Neural cell (in vitro differentiated cells): Measurements from ENCODE around the gene ZNF516. TPM values are rescaled to one million over a fixed set of nuclear protein-coding genes. Genes with fewer than 3 reads are reported as not detected.

Experiments used
- H2AFZ ChIP-seq: fragments of 200-600, 300-800 bp; sonication (generic), shearing (Covaris generic); 2 replicates; pipeline ENCODE4 v1.6.0; 2014; ENCODE audit warnings: low read depth, mild to moderate bottlenecking, antibody characterized with exemption, low read length, moderate library complexity
- H3F3A ChIP-seq: fragments of 200-600 bp; shearing (Covaris generic); 2 replicates; pipeline ENCODE4 v1.6.1; 2016; ENCODE audit warnings: mild to moderate bottlenecking, moderate library complexity, mixed read lengths, antibody characterized with exemption, low read length; ENCODE audit not compliant: insufficient read depth, poor library complexity, severe bottlenecking
- H3K27ac ChIP-seq: fragments of 200-600, 300-800 bp; sonication (generic), shearing (Covaris generic); 2 replicates; pipeline ENCODE4 v1.5.1; 2014; ENCODE audit warnings: mild to moderate bottlenecking, low read length, moderate library complexity
- H3K27me3 ChIP-seq: fragments of 300-800, 200-600 bp; sonication (generic), shearing (Covaris generic); 2 replicates; pipeline ENCODE4 v1.6.0; 2014; ENCODE audit warnings: mild to moderate bottlenecking, low read depth, low read length, moderate library complexity; ENCODE audit not compliant: insufficient read depth
- H3K36me3 ChIP-seq: fragments of 300-800, 200-600 bp; sonication (generic), shearing (Covaris generic); 2 replicates; pipeline ENCODE4 v1.5.1; 2014; ENCODE audit warnings: mild to moderate bottlenecking, antibody characterized with exemption, low read length, moderate library complexity; ENCODE audit not compliant: insufficient read depth
- H3K4me2 ChIP-seq: fragments of 300-800, 200-600 bp; sonication (generic), shearing (Covaris generic); 2 replicates; pipeline ENCODE4 v1.6.0; 2014; ENCODE audit warnings: mild to moderate bottlenecking, low read length
- H3K4me3 ChIP-seq: fragments of 300-800, 200-600 bp; sonication (generic), shearing (Covaris generic); 2 replicates; pipeline ENCODE4 v1.5.1; 2014; ENCODE audit warnings: mild to moderate bottlenecking, low read length, moderate library complexity
- H3K79me2 ChIP-seq: fragments of 200-600 bp; shearing (Covaris generic); replicated peaks from 2 replicates; pipeline ENCODE4 v1.6.0; 2014; ENCODE audit warnings: mild to moderate bottlenecking, low read length, moderate library complexity; ENCODE audit not compliant: insufficient read depth
- H3K9ac ChIP-seq: fragments of 300-800, 200-600 bp; sonication (generic), shearing (Covaris generic); 2 replicates; pipeline ENCODE4 v1.6.1; 2016; ENCODE audit warnings: mild to moderate bottlenecking, low read length, mixed read lengths
- H3K9me2 ChIP-seq: fragments of 200-600 bp; shearing (Covaris generic); 2 replicates; pipeline ENCODE4 v1.6.1; 2016; ENCODE audit warnings: mild to moderate bottlenecking, low read length, mixed read lengths; ENCODE audit not compliant: insufficient read depth
- H3K9me3 ChIP-seq: fragments of 200-600, 300-800 bp; sonication (generic), shearing (Covaris generic); 2 replicates; pipeline ENCODE4 v1.6.1; 2016; ENCODE audit warnings: mild to moderate bottlenecking, mixed run types, low read length, moderate library complexity, mixed read lengths
- H4K20me1 ChIP-seq: fragments of 200-600 bp; shearing (Covaris generic); 2 replicates; pipeline ENCODE4 v1.6.1; 2016; ENCODE audit warnings: mild to moderate bottlenecking, mixed run types; ENCODE audit not compliant: insufficient read depth
- EP300 ChIP-seq: fragments of 450-650 bp; conservative IDR thresholded peaks from 2 replicates; pipeline ENCODE4 v1.6.1; 2014; ENCODE audit warnings: antibody characterized with exemption, mild to moderate bottlenecking, moderate library complexity; ENCODE audit not compliant: poor library complexity, severe bottlenecking
- EZH2 ChIP-seq: fragments of 200-600, 300-800 bp; shearing (Covaris generic), sonication (generic); IDR thresholded peaks from 2 replicates; pipeline ENCODE4 v1.6.1; 2014; ENCODE audit warnings: antibody characterized with exemption, low read length, borderline replicate concordance, mild to moderate bottlenecking; ENCODE audit not compliant: insufficient read depth, poor library complexity, severe bottlenecking
- MXI1 ChIP-seq: fragments of 450-650 bp; conservative IDR thresholded peaks from 2 replicates; pipeline ENCODE4 v1.6.1; 2014; ENCODE audit warnings: antibody characterized with exemption, mild to moderate bottlenecking; ENCODE audit not compliant: poor library complexity, severe bottlenecking
- POLR2AphosphoS5 ChIP-seq: IDR thresholded peaks from 2 replicates; pipeline ENCODE4 v1.6.1; 2012
- RAD21 ChIP-seq: fragments of 450-650 bp; conservative IDR thresholded peaks from 2 replicates; pipeline ENCODE4 v1.6.1; 2014; ENCODE audit warnings: antibody characterized with exemption, mild to moderate bottlenecking, moderate library complexity
- SMC3 ChIP-seq: fragments of 450-650 bp; conservative IDR thresholded peaks from 2 replicates; pipeline ENCODE4 v1.6.1; 2014; ENCODE audit warnings: antibody characterized with exemption, mild to moderate bottlenecking, moderate library complexity; ENCODE audit not compliant: poor library complexity
- TAF1 ChIP-seq: IDR thresholded peaks from 2 replicates; pipeline ENCODE4 v1.6.1; 2012; ENCODE audit warnings: low read depth
- polyA plus RNA-seq: library from polyadenylated mRNA; depleted of rRNA; stranded (reverse); fragments of >200 nt; gene quantifications from 2 replicates; pipeline ENCODE4 v1.2.3, GENCODE V29; 2014
- TF ChIP-seq, protein P1 (sequence below): IDR thresholded peaks from 2 replicates; pipeline ENCODE4 v1.6.1; 2012; ENCODE audit warnings: borderline replicate concordance
- TF ChIP-seq, protein P2 (sequence below): fragments of 450-650 bp; IDR thresholded peaks from 2 replicates; pipeline ENCODE4 v1.5.1; 2014; ENCODE audit warnings: antibody characterized with exemption, mild to moderate bottlenecking, moderate library complexity; ENCODE audit not compliant: poor library complexity, severe bottlenecking

Gene ZNF516
- polyA plus RNA-seq, 1 donor from 2014 or later, result 11.5 TPM

DNA sequence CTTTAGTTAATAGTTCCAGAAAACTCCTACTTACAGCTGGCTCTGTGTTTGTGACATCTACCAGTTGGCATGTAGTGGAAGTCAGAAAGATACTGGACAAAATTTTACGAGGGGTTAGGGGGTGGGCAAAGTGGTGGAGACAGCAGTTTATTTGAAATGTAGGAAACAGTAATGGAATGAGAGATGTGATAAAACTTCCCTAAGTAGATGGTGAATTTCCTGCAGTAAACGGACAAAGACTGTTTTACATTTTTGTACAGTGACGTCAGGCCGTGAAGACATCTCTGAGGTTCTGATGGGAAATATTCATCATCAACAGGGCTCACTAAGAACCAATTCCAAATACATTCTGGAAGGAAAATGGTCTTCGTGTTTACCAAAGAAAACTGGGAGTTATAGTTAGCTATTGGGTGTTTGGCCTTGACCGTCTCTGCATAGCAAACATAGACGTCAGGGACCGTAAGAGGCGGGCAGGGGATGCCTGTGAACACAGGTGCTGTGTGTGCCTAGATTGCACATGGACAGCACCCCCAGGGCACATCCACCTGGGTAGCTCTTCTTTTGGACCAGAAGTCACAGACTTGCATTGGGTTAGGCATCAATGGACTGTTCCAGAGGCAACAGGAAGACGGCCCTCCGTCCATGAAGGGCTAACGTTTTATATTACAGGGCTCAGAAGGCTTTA, 131.5 kb downstream of the ZNF516 start:
- TF ChIP-seq RAD21, result no peak
- TF ChIP-seq, protein P1, sequence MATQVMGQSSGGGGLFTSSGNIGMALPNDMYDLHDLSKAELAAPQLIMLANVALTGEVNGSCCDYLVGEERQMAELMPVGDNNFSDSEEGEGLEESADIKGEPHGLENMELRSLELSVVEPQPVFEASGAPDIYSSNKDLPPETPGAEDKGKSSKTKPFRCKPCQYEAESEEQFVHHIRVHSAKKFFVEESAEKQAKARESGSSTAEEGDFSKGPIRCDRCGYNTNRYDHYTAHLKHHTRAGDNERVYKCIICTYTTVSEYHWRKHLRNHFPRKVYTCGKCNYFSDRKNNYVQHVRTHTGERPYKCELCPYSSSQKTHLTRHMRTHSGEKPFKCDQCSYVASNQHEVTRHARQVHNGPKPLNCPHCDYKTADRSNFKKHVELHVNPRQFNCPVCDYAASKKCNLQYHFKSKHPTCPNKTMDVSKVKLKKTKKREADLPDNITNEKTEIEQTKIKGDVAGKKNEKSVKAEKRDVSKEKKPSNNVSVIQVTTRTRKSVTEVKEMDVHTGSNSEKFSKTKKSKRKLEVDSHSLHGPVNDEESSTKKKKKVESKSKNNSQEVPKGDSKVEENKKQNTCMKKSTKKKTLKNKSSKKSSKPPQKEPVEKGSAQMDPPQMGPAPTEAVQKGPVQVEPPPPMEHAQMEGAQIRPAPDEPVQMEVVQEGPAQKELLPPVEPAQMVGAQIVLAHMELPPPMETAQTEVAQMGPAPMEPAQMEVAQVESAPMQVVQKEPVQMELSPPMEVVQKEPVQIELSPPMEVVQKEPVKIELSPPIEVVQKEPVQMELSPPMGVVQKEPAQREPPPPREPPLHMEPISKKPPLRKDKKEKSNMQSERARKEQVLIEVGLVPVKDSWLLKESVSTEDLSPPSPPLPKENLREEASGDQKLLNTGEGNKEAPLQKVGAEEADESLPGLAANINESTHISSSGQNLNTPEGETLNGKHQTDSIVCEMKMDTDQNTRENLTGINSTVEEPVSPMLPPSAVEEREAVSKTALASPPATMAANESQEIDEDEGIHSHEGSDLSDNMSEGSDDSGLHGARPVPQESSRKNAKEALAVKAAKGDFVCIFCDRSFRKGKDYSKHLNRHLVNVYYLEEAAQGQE, result no peak
- no peak for TF ChIP-seq SMC3
- TF ChIP-seq EZH2, result no peak
- TF ChIP-seq TAF1, result no peak
- no peak for TF ChIP-seq POLR2AphosphoS5
- TF ChIP-seq EP300, result no peak
- TF ChIP-seq, protein P2, sequence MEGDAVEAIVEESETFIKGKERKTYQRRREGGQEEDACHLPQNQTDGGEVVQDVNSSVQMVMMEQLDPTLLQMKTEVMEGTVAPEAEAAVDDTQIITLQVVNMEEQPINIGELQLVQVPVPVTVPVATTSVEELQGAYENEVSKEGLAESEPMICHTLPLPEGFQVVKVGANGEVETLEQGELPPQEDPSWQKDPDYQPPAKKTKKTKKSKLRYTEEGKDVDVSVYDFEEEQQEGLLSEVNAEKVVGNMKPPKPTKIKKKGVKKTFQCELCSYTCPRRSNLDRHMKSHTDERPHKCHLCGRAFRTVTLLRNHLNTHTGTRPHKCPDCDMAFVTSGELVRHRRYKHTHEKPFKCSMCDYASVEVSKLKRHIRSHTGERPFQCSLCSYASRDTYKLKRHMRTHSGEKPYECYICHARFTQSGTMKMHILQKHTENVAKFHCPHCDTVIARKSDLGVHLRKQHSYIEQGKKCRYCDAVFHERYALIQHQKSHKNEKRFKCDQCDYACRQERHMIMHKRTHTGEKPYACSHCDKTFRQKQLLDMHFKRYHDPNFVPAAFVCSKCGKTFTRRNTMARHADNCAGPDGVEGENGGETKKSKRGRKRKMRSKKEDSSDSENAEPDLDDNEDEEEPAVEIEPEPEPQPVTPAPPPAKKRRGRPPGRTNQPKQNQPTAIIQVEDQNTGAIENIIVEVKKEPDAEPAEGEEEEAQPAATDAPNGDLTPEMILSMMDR, result no peak
- no peak for TF ChIP-seq MXI1
- no peaks in the 10 kb centered on the region for H3F3A ChIP-seq
- no peak overlapping the region for H3K27ac ChIP-seq
- peaks cover 3% of the 10 kb centered on the region for H3K79me2 ChIP-seq
- H3K27me3 ChIP-seq, result no peaks in the 10 kb centered on the region
- H3K36me3 ChIP-seq, result no peaks in the 10 kb centered on the region
- H4K20me1 ChIP-seq, result no peaks in the 10 kb centered on the region
- H3K9ac ChIP-seq, result no peak overlapping the region
- no peaks in the 10 kb centered on the region for H3K9me2 ChIP-seq
- no peaks in the 10 kb centered on the region for H3K9me3 ChIP-seq
- no peak overlapping the region for H3K4me2 ChIP-seq
- H2AFZ ChIP-seq, result no peak overlapping the region
- no peak overlapping the region for H3K4me3 ChIP-seq

DNA sequence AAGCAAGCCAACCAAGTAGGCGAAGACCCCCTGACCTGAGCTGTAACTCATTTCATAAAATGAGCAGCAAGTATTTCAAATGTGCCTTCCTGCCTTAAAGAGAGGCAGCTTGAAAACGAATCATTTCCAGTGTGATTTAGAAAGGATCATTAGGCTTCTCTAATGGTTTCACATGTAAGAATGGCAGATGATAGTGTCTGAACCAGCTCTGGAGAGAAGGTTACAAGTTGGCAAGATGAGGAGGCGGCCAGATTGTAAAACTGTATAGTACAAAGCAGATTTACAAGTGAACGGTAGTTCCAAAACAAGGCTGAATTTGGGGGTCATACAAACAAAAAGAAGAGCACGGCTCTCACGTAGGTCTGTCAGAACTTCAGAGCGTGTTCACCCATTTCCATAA, 132.4 kb downstream of the ZNF516 start:
- Histone ChIP-seq H3K4me3 (no peak overlapping the region), H3K27me3 (no peaks in the 10 kb centered on the region), H3K9ac (no peak overlapping the region), H3K27ac (no peak overlapping the region), H4K20me1 (no peaks in the 10 kb centered on the region), H3K79me2 (peaks cover 3% of the 10 kb centered on the region), H3K9me2 (no peaks in the 10 kb centered on the region), H2AFZ (no peak overlapping the region), H3K4me2 (no peak overlapping the region), H3K9me3 (no peaks in the 10 kb centered on the region), H3F3A (no peaks in the 10 kb centered on the region), H3K36me3 (no peaks in the 10 kb centered on the region)
- TF ChIP-seq EP300 (no peak), RAD21 (no peak), MXI1 (no peak), SMC3 (no peak), EZH2 (no peak), POLR2AphosphoS5 (no peak), TAF1 (no peak)
- TF ChIP-seq, protein P2, result no peak
- TF ChIP-seq, protein P1, result no peak
